Gastrocnemius medialis (tissue), 4 donors: Measurements from ENCODE around the gene CCDC171. TPM values are rescaled to one million over a fixed set of nuclear protein-coding genes. Genes with fewer than 3 reads are reported as not detected.

Source experiments
- ATAC-seq, 2 donors: fragments of 150-250 bp; one replicate each; pipeline ENCODE4 v1.9.1; 2016
- DNase-seq, 2 donors: peaks; one replicate each; pipeline ENCODE4 v3.0.0-alpha.2; 2019
- H3K27ac ChIP-seq, 4 donors: fragments of 200-600 bp; sonication (generic); 1 replicate in 1 of 4; 2 replicates in 3 of 4; pipeline ENCODE4 v1.5.1; 2016 to 2018; ENCODE audit warnings: mild to moderate bottlenecking in 2 of 4, moderate library complexity in 1 of 4
- H3K27me3 ChIP-seq, 3 donors: fragments of 200-600 bp; sonication (generic) in 2 of 3; 1 replicate in 1 of 3; 2 replicates in 2 of 3; pipeline versions ENCODE4 v1.5.1 to v1.6.0; 2016 to 2019; ENCODE audit warnings: mild to moderate bottlenecking in 1 of 3, moderate library complexity in 1 of 3
- H3K36me3 ChIP-seq, 2 donors: fragments of 200-600 bp; sonication (generic) in 1 of 2; one replicate each; pipeline ENCODE4 v1.5.1; 2017 to 2018
- H3K4me1 ChIP-seq, 2 donors: fragments of 200-600 bp; sonication (generic) in 1 of 2; one replicate each; pipeline ENCODE4 v1.5.1; 2016 to 2017; ENCODE audit warnings: mild to moderate bottlenecking in 2 of 2
- H3K4me3 ChIP-seq, 4 donors: fragments of 200-600 bp; sonication (generic) in 3 of 4; 1 replicate in 1 of 4; 2 replicates in 3 of 4; pipeline ENCODE4 v1.5.1; 2016 to 2019; ENCODE audit warnings: mild to moderate bottlenecking in 2 of 4
- H3K9me3 ChIP-seq, 3 donors: fragments of 200-600 bp; sonication (generic) in 2 of 3; 1 replicate in 1 of 3; 2 replicates in 2 of 3; pipeline ENCODE4 v1.5.1; 2016 to 2019
- POLR2A ChIP-seq, 2 donors: fragments of 450-650 bp; IDR thresholded peaks; one replicate each; pipeline ENCODE4 v1.6.1; 2017; ENCODE audit warnings: antibody characterized with exemption in 2 of 2, mild to moderate bottlenecking in 2 of 2, moderate library complexity in 2 of 2
- in situ Hi-C, 4 donors: fragments of 200-750 bp; cut with MboI; loops; one replicate each; pipeline versions ENCODE4 v1.15.0 to v1.8.0; 2017; ENCODE audit warnings: low sequenced_read_pairs in 4 of 4
- intact Hi-C: fragments of 100-400 bp; cut with DNase I; formaldehyde crosslinking; loops from one replicate; pipeline ENCODE4 v1.15.1; 2023; ENCODE audit warnings: low total_unique reads
- total RNA-seq, 4 donors: library from RNA; depleted of rRNA; stranded (reverse); fragments of >200 nt; gene quantifications; one replicate each; pipeline versions ENCODE4 v1.1.0 to v1.2.3, GENCODE V29; 2016
- TF ChIP-seq, protein P1 (sequence below), 5 experiments: fragments of 450-650 bp in 3 of 5; fragments of 200-600 bp in 2 of 5; sonication (generic) in 2 of 5; IDR thresholded peaks in 4 of 5; conservative IDR thresholded peaks in 1 of 5; 1 replicate in 4 of 5; 2 replicates in 1 of 5; pipeline ENCODE4 v1.5.1; 2016 to 2019; ENCODE audit warnings: antibody characterized with exemption in 5 of 5, mild to moderate bottlenecking in 3 of 5, moderate library complexity in 3 of 5

CCDC171 gene
- total RNA-seq, 4 donors from 2014 or later, result 0.61 to 1.7 (median 1.3) TPM

DNA sequence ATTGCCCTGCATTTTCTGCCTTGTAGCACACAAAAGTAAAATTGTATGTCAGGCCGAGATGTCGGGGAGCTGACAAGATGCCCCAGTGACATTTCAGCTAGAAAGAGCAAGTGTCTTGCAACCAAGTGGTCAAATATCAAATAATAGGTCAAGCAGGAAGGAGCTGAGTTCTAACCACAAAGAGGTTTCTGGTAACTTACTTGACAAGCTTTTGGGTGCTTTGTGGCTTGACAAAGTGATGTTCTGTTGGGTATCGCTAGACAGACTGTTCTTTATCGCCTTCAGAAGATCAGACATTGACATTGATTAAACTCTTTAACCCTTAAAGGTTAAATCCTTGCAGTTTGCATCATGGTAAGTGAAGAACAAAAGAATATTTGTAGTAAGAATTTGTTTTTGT, 419.9 kb downstream of the CCDC171 start:
- intact Hi-C loops (no loop called here), in situ Hi-C loops (no loop called here)
- ATAC-seq (no peak), DNase-seq (no peak)
- Histone ChIP-seq H3K36me3 (no peaks in the 10 kb centered on the region), H3K4me1 (no peaks in the 10 kb centered on the region), H3K27ac (no peak overlapping the region), H3K4me3 (no peak overlapping the region), H3K9me3 (no peaks in the 10 kb centered on the region), H3K27me3 (no peaks in the 10 kb centered on the region)
- no peak for TF ChIP-seq POLR2A (IDR thresholded peaks at IDR 0.05)
- TF ChIP-seq, protein P1, sequence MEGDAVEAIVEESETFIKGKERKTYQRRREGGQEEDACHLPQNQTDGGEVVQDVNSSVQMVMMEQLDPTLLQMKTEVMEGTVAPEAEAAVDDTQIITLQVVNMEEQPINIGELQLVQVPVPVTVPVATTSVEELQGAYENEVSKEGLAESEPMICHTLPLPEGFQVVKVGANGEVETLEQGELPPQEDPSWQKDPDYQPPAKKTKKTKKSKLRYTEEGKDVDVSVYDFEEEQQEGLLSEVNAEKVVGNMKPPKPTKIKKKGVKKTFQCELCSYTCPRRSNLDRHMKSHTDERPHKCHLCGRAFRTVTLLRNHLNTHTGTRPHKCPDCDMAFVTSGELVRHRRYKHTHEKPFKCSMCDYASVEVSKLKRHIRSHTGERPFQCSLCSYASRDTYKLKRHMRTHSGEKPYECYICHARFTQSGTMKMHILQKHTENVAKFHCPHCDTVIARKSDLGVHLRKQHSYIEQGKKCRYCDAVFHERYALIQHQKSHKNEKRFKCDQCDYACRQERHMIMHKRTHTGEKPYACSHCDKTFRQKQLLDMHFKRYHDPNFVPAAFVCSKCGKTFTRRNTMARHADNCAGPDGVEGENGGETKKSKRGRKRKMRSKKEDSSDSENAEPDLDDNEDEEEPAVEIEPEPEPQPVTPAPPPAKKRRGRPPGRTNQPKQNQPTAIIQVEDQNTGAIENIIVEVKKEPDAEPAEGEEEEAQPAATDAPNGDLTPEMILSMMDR (IDR thresholded peaks at IDR 0.05 in 4 of 5, conservative IDR thresholded peaks at IDR 0.05 in 1 of 5), result no peak

DNA sequence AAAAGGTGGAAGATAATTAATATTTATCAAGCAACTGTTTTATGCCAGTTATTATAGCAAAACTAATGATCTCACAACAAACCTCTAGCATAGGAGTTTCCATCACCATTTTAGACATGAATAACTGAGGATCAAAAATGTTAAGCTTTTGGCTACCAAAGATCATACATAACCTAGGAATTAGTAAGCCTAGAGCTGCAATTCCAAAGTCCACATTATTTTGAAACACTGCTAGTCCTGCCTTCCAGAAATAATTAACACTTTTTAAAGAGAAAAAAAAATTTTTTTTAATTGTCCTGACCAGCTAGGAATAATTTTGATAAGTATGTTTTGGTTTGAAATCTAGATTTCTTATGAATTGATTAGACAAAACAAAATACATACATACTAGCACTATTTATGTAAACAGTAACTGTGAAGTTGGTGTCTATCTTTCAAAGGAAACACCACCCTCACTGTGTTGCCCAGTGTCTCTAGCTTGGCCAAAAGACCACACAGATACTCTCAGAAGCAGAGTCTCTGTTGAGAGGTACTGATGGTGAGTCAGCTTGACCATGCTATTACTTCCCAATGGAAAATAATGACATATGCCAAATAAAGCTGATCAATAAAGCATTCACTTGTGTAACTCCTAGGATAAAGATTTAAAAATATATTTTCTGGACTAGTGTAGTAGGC, 422.4 kb downstream of the CCDC171 start:
- Histone ChIP-seq H3K36me3 (no peaks in the 10 kb centered on the region), H3K4me1 (no peaks in the 10 kb centered on the region), H3K4me3 (no peak overlapping the region), H3K9me3 (no peaks in the 10 kb centered on the region), H3K27ac (no peak overlapping the region), H3K27me3 (no peaks in the 10 kb centered on the region)
- no peak for TF ChIP-seq POLR2A (IDR thresholded peaks at IDR 0.05)
- TF ChIP-seq, protein P1 (IDR thresholded peaks at IDR 0.05 in 4 of 5, conservative IDR thresholded peaks at IDR 0.05 in 1 of 5), result no peak
- ATAC-seq (no peak), DNase-seq (no peak)
- intact Hi-C loops, result no loop called here
- in situ Hi-C loops, result no loop called here

DNA sequence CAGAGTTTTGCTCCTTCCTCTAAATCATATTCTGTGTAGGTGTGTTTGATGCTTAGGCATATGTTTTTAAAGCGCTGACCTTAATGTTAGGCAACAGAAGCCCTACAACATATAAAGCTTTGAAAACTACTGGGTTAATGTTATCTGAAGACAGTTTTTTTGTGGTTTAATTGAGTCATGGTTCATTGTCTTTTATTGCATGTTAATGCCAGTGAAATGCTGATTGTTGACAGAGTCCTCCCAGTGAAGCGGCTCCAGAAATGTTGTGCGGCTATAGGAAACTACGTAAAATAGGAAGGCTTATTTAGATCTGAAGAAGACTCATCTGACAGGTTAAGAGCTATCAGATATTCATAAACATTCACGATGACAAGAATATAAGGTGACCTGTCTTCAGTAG, 424.6 kb downstream of the CCDC171 start:
- no peak for ATAC-seq
- H3K36me3 ChIP-seq, result no peaks in the 10 kb centered on the region
- intact Hi-C loops, result no loop called here

GRCh38 chr9:15982182-15982581, 429.3 kb downstream of the CCDC171 start:
- in situ Hi-C loops, result no loop called here

More for the DNA sequence above, 424.6 kb downstream of the CCDC171 start:
- Histone ChIP-seq H3K27ac (no peak overlapping the region), H3K9me3 (no peaks in the 10 kb centered on the region), H3K27me3 (no peaks in the 10 kb centered on the region), H3K4me1 (no peaks in the 10 kb centered on the region), H3K4me3 (no peak overlapping the region)
- in situ Hi-C loops, result no loop called here
- DNase-seq, result no peak
- TF ChIP-seq POLR2A (IDR thresholded peaks at IDR 0.05), result no peak
- TF ChIP-seq, protein P1 (IDR thresholded peaks at IDR 0.05 in 4 of 5, conservative IDR thresholded peaks at IDR 0.05 in 1 of 5), result no peak

More at GRCh38 chr9:15982182-15982581, 429.3 kb downstream of the CCDC171 start:
- no peaks in the 10 kb centered on the region for H3K9me3 ChIP-seq
- H3K4me1 ChIP-seq, result no peaks in the 10 kb centered on the region
- TF ChIP-seq, protein P1 (IDR thresholded peaks at IDR 0.05 in 4 of 5, conservative IDR thresholded peaks at IDR 0.05 in 1 of 5), result no peak
- TF ChIP-seq POLR2A (IDR thresholded peaks at IDR 0.05), result no peak
- ATAC-seq, result no peak
- no peaks in the 10 kb centered on the region for H3K27me3 ChIP-seq
- intact Hi-C loops, result no loop called here
- no peak overlapping the region for H3K27ac ChIP-seq
- no peaks in the 10 kb centered on the region for H3K36me3 ChIP-seq
- H3K4me3 ChIP-seq, result no peak overlapping the region
- no peak for DNase-seq
